GM06990 (cell line): ENCODE measurements around the gene SLC5A1.

ENCODE experiments used
- DNase-seq: peaks from one replicate; pipeline ENCODE4 v3.0.0-alpha.2; 2011; ENCODE audit not compliant: insufficient read length; ENCODE audit errors: extremely low read depth
- H3K27me3 ChIP-seq: replicated peaks from 2 replicates; pipeline ENCODE4 v1.6.0; 2011; ENCODE audit warnings: low read length; ENCODE audit not compliant: control insufficient read depth, insufficient read depth
- H3K36me3 ChIP-seq: 2 replicates; pipeline ENCODE4 v1.5.1; 2011; ENCODE audit warnings: low read length; ENCODE audit not compliant: control insufficient read depth, insufficient read depth
- H3K4me3 ChIP-seq: replicated peaks from 2 replicates; pipeline ENCODE4 v1.5.1; 2011; ENCODE audit warnings: low read depth, mild to moderate bottlenecking, control low read depth, low read length
- CTCF ChIP-seq: IDR thresholded peaks from 2 replicates; pipeline ENCODE4 v1.5.1; 2011; ENCODE audit warnings: low read length, control low read depth, mild to moderate bottlenecking, inconsistent platforms; ENCODE audit not compliant: insufficient read depth, poor library complexity, severe bottlenecking

The SLC5A1 gene

GRCh38 chr22:32119568-32120235 is 76.6 kb downstream of the SLC5A1 start:
- DNase-seq: no peak
- H3K36me3 ChIP-seq: no peaks in the 10 kb centered on the region
- no peak overlapping the region for H3K4me3 ChIP-seq
- H3K27me3 ChIP-seq: no peaks in the 10 kb centered on the region; the same call in 1 of the 2 replicates
- peak; percentile 9 for TF ChIP-seq CTCF

- no peak for DNase-seq
- H3K4me3 ChIP-seq: no peak overlapping the region
- no peaks in the 10 kb centered on the region; the same call in 1 of the 2 replicates for H3K27me3 ChIP-seq
- no peaks in the 10 kb centered on the region for H3K36me3 ChIP-seq
- TF ChIP-seq CTCF: no peak
Observed at GRCh38 chr22:32120603-32121002, 77.5 kb downstream of the SLC5A1 start.

- Histone ChIP-seq H3K4me3 (no peak overlapping the region), H3K36me3 (no peaks in the 10 kb centered on the region), H3K27me3 (no peaks in the 10 kb centered on the region)
- DNase-seq: no peak
- TF ChIP-seq CTCF: no peak
Observed at GRCh38 chr22:32122899-32123298, 79.8 kb downstream of the SLC5A1 start.

GRCh38 chr22:32123657-32124056 is 80.6 kb downstream of the SLC5A1 start:
- H3K36me3 ChIP-seq: no peaks in the 10 kb centered on the region
- TF ChIP-seq CTCF: peak; percentile 34
- no peak for DNase-seq
- H3K4me3 ChIP-seq: no peak overlapping the region
- H3K27me3 ChIP-seq: no peaks in the 10 kb centered on the region

GRCh38 chr22:32127904-32128303 is 84.8 kb downstream of the SLC5A1 start:
- no peak for DNase-seq
- no peaks in the 10 kb centered on the region for H3K27me3 ChIP-seq
- H3K36me3 ChIP-seq: no peaks in the 10 kb centered on the region
- H3K4me3 ChIP-seq: no peak overlapping the region
- TF ChIP-seq CTCF: no peak

GRCh38 chr22:32130464-32130863 is 87.4 kb downstream of the SLC5A1 start:
- H3K36me3 ChIP-seq: no peaks in the 10 kb centered on the region
- no peak overlapping the region for H3K4me3 ChIP-seq
- no peak for DNase-seq
- TF ChIP-seq CTCF: no peak
- H3K27me3 ChIP-seq: no peaks in the 10 kb centered on the region
